Measurements from ENCODE around the gene CLCNKB. TPM values are rescaled to one million over a fixed set of nuclear protein-coding genes. Genes with fewer than 3 reads are reported as not detected.

The CLCNKB gene
- total and polyA plus RNA-seq, 2 donors (not counting 3 experiments of a cell fraction or from before 2014, with no cell fraction given) = 0.18 TPM; not detected in 1

DNA sequence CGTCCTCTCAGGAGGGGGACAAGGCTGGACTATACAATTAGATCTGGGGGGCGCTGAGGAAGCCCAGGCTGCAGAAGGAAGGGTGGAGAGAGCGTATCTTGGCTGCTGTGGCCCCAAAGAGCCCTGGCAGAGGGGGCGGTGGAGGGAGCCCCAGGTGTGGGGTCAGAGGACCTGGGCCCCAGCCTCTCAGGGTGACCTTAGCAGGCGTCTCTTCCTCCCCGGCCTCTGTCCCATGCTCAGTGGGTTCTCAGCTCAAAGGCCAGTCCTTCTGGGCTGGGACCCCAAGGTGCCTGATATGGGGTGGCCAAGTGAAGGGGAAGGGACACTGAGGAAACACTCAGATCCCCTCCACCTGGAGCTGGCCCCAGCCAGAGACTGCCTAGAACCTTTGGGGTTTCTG is 28.0 kb downstream of the CLCNKB start:
- H3K36me3 ChIP-seq (ENCODE audit: control insufficient read depth in 2 of 2, extremely low read depth in 1 of 2, insufficient read depth in 2 of 2, low read length in 2 of 2) = no peaks in the 10 kb centered on the region
- DNase-seq (ENCODE audit: low read depth, low spot score) (no peak), FAIRE-seq (no peak)
- no peak overlapping the region for H3K27ac ChIP-seq (ENCODE audit: insufficient read depth, low read depth, low read length)
- dilution Hi-C loops (cut with MboI; ENCODE audit: extremely low pct_ligation_motif_present, low sequenced_read_pairs) (no loop called here), intact Hi-C loops (cut with micrococcal nuclease) (no loop called here)
- H3K79me2 ChIP-seq (ENCODE audit: control insufficient read depth, insufficient read depth, low read length) = no peaks in the 10 kb centered on the region
- peaks cover 0 to 3% of the 10 kb centered on the region in 2 experiments for H3K27me3 ChIP-seq (ENCODE audit: control insufficient read depth in 2 of 2, insufficient read depth in 2 of 2, low read length in 2 of 2)
- no peak overlapping the region for H2AFZ ChIP-seq (ENCODE audit: low read depth, low read length)
- ChIA-PET POLR2A (no interaction called here), CTCF (interaction anchor here (1.3 to 13.2 kb wide), 3 partner anchors 17 to 173 kb away, joined by 3 to 179 read pairs (median 12); no protein-coding TSS in a partner anchor)
- no TSS peak for BruUV-seq (replicated peaks)
- no peak overlapping the region for H3K4me3 ChIP-seq (replicated peaks in 1 of 3; ENCODE audit: insufficient read depth in 1 of 3, low read depth in 1 of 3, low read length in 3 of 3)
- no peak for TF ChIP-seq GATA2 (IDR thresholded peaks at IDR 0.05; ENCODE audit: insufficient read depth, insufficient read length, low read depth, low read length)
- TF ChIP-seq FOS (IDR thresholded peaks at IDR 0.05; ENCODE audit: borderline replicate concordance, insufficient read depth, low read length) = no peak
- TF ChIP-seq POLR2A (IDR thresholded peaks at IDR 0.05; ENCODE audit: low read depth, low read length) = no peak
- TF ChIP-seq EZH2 (IDR thresholded peaks at IDR 0.05; ENCODE audit: borderline replicate concordance, low read depth, low read length, severe bottlenecking) = no peak
- TF ChIP-seq JUN (IDR thresholded peaks at IDR 0.05; ENCODE audit: borderline replicate concordance, insufficient read depth, insufficient read length, low read depth) = no peak
- TF ChIP-seq MYC (IDR thresholded peaks at IDR 0.05; ENCODE audit: low read depth, low read length) = no peak
- no peak overlapping the region for H3K9ac ChIP-seq (replicated peaks; ENCODE audit: extremely low read depth, insufficient read depth, low read length)
- no peak overlapping the region for H3K4me2 ChIP-seq (ENCODE audit: insufficient read depth, low read length)
- no peaks in the 10 kb centered on the region for H3K9me3 ChIP-seq (replicated peaks; ENCODE audit: control insufficient read depth, insufficient read depth, low read length)
- H4K20me1 ChIP-seq (replicated peaks; ENCODE audit: control insufficient read depth, extremely low read depth, insufficient read depth, low read length) = no peaks in the 10 kb centered on the region
- H3K9me1 ChIP-seq (replicated peaks; ENCODE audit: control insufficient read depth, extremely low read depth, insufficient read depth, low read length) = no peaks in the 10 kb centered on the region
- H3K4me1 ChIP-seq (ENCODE audit: control insufficient read depth, extremely low read depth, insufficient read depth, low read length) = peaks cover 13% of the 10 kb centered on the region

DNA sequence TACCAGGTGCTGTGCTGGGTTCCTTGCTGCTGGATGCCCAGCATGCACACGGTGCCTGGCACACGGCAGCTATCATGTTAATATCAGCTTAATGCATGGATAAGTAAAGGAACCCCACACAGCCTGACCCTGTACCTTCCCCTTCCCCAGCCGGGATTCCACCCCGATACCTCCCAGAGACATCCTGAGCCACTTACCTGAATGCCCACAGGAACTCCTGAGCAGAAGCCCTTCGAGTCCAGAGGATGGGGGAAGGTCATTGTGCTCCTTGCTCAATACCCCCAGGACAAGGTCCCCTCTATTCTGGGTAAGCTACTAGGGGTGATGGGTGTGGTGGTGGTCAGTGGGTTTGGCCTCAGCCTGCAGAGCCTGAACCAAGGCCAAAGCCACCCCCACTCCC is 28.5 kb downstream of the CLCNKB start:
- H4K20me1 ChIP-seq (replicated peaks; ENCODE audit: control insufficient read depth, extremely low read depth, insufficient read depth, low read length) = no peaks in the 10 kb centered on the region
- no peak overlapping the region for H3K27ac ChIP-seq (ENCODE audit: insufficient read depth, low read depth, low read length)
- H2AFZ ChIP-seq (ENCODE audit: low read depth, low read length) = no peak overlapping the region
- no peak overlapping the region for H3K9ac ChIP-seq (replicated peaks; ENCODE audit: extremely low read depth, insufficient read depth, low read length)
- no peak overlapping the region for H3K4me2 ChIP-seq (ENCODE audit: insufficient read depth, low read length)
- H3K9me1 ChIP-seq (replicated peaks; ENCODE audit: control insufficient read depth, extremely low read depth, insufficient read depth, low read length) = no peaks in the 10 kb centered on the region
- H3K9me3 ChIP-seq (replicated peaks; ENCODE audit: control insufficient read depth, insufficient read depth, low read length) = no peaks in the 10 kb centered on the region
- H3K4me3 ChIP-seq (replicated peaks in 1 of 3; ENCODE audit: insufficient read depth in 1 of 3, low read depth in 1 of 3, low read length in 3 of 3) = no peak overlapping the region
- ChIA-PET CTCF (interaction anchor here (1.3 to 13.2 kb wide), 5 partner anchors 11 to 291 kb away, joined by 3 to 179 read pairs (median 12); no protein-coding TSS in a partner anchor), POLR2A (no interaction called here)
- no TSS peak for BruUV-seq (replicated peaks)
- H3K79me2 ChIP-seq (ENCODE audit: control insufficient read depth, insufficient read depth, low read length) = no peaks in the 10 kb centered on the region
- peaks cover 0 to 3% of the 10 kb centered on the region in 2 experiments for H3K27me3 ChIP-seq (ENCODE audit: control insufficient read depth in 2 of 2, insufficient read depth in 2 of 2, low read length in 2 of 2)
- H3K4me1 ChIP-seq (ENCODE audit: control insufficient read depth, extremely low read depth, insufficient read depth, low read length) = peaks cover 13% of the 10 kb centered on the region
- dilution Hi-C loops (cut with MboI; ENCODE audit: extremely low pct_ligation_motif_present, low sequenced_read_pairs) (no loop called here), intact Hi-C loops (cut with micrococcal nuclease) (no loop called here)
- FAIRE-seq (no peak), DNase-seq (ENCODE audit: low read depth, low spot score) (no peak)
- TF ChIP-seq POLR2A (IDR thresholded peaks at IDR 0.05; ENCODE audit: low read depth, low read length) (no peak), GATA2 (IDR thresholded peaks at IDR 0.05; ENCODE audit: insufficient read depth, insufficient read length, low read depth, low read length) (no peak), JUN (IDR thresholded peaks at IDR 0.05; ENCODE audit: borderline replicate concordance, insufficient read depth, insufficient read length, low read depth) (no peak), POLR2AphosphoS5 (IDR thresholded peaks at IDR 0.05; ENCODE audit: insufficient read depth, low read depth, low read length) (no peak), EZH2 (IDR thresholded peaks at IDR 0.05; ENCODE audit: borderline replicate concordance, low read depth, low read length, severe bottlenecking) (no peak), MYC (IDR thresholded peaks at IDR 0.05; ENCODE audit: low read depth, low read length) (no peak), FOS (IDR thresholded peaks at IDR 0.05; ENCODE audit: borderline replicate concordance, insufficient read depth, low read length) (no peak)
- TF ChIP-seq, protein P1, sequence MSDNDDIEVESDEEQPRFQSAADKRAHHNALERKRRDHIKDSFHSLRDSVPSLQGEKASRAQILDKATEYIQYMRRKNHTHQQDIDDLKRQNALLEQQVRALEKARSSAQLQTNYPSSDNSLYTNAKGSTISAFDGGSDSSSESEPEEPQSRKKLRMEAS (IDR thresholded peaks at IDR 0.05; ENCODE audit: insufficient read depth, insufficient read length) = no peak
- TF ChIP-seq, protein P2, sequence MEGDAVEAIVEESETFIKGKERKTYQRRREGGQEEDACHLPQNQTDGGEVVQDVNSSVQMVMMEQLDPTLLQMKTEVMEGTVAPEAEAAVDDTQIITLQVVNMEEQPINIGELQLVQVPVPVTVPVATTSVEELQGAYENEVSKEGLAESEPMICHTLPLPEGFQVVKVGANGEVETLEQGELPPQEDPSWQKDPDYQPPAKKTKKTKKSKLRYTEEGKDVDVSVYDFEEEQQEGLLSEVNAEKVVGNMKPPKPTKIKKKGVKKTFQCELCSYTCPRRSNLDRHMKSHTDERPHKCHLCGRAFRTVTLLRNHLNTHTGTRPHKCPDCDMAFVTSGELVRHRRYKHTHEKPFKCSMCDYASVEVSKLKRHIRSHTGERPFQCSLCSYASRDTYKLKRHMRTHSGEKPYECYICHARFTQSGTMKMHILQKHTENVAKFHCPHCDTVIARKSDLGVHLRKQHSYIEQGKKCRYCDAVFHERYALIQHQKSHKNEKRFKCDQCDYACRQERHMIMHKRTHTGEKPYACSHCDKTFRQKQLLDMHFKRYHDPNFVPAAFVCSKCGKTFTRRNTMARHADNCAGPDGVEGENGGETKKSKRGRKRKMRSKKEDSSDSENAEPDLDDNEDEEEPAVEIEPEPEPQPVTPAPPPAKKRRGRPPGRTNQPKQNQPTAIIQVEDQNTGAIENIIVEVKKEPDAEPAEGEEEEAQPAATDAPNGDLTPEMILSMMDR (IDR thresholded peaks at IDR 0.05; ENCODE audit: extremely low read depth in 1 of 2, insufficient read depth in 1 of 2, low read depth in 1 of 2, low read length in 2 of 2) = no peak
- no peaks in the 10 kb centered on the region for H3K36me3 ChIP-seq (ENCODE audit: control insufficient read depth in 2 of 2, extremely low read depth in 1 of 2, insufficient read depth in 2 of 2, low read length in 2 of 2)
